Measurements from ENCODE around the gene ADTRP.
"Not testable (repeated sequence)": the region's sequence is repeated elsewhere in the genome, so short reads cannot be mapped to it uniquely, and the experiment has no call there.

ADTRP gene

GRCh38 chr6:11682561-11682975, 96.0 kb downstream of the ADTRP start:
- no peak for DNase-seq (ENCODE audit: low read depth)
- H3K4me3 ChIP-seq (ENCODE audit: low read depth, low read length), result no peak overlapping the region

GRCh38 chr6:11681770-11682169, 96.8 kb downstream of the ADTRP start:
- TF ChIP-seq CTCF (IDR thresholded peaks at IDR 0.05; ENCODE audit: control insufficient read depth, extremely low read depth, insufficient read depth), result 0 out of 2 replicates have a peak, but pooled peaks have one; percentile 8
- H3K4me3 ChIP-seq (ENCODE audit: low read depth, low read length), result no peak overlapping the region
- no peak for DNase-seq (ENCODE audit: low read depth)

More at GRCh38 chr6:11682561-11682975, 96.0 kb downstream of the ADTRP start:
- TF ChIP-seq CTCF (IDR thresholded peaks at IDR 0.05; ENCODE audit: control insufficient read depth, extremely low read depth, insufficient read depth), result no peak

- TF ChIP-seq CTCF (IDR thresholded peaks at IDR 0.05; ENCODE audit: control insufficient read depth, extremely low read depth, insufficient read depth), result no peak
- no peak for DNase-seq (ENCODE audit: low read depth)
- no peak overlapping the region for H3K4me3 ChIP-seq (ENCODE audit: low read depth, low read length)
These were observed 97.2 kb downstream of the ADTRP start for GRCh38 chr6:11681357-11681756.

- not testable (repeated sequence) for DNase-seq (ENCODE audit: low read depth); H3K4me3 ChIP-seq (ENCODE audit: low read depth, low read length)
These were observed 98.1 kb downstream of the ADTRP start for GRCh38 chr6:11680479-11680878.

- no peak for TF ChIP-seq CTCF (IDR thresholded peaks at IDR 0.05; ENCODE audit: control insufficient read depth, extremely low read depth, insufficient read depth)
- H3K4me3 ChIP-seq (ENCODE audit: low read depth, low read length), result no peak overlapping the region
- no peak for DNase-seq (ENCODE audit: low read depth)
These were observed 99.5 kb downstream of the ADTRP start for GRCh38 chr6:11679099-11679498.

- peak; percentile 21; the same call in 1 of the 2 replicates for TF ChIP-seq CTCF (IDR thresholded peaks at IDR 0.05; ENCODE audit: control insufficient read depth, extremely low read depth, insufficient read depth)
- no peak for DNase-seq (ENCODE audit: low read depth)
- no peak overlapping the region for H3K4me3 ChIP-seq (ENCODE audit: low read depth, low read length)
These were observed 103.0 kb downstream of the ADTRP start for GRCh38 chr6:11675601-11676000.

GRCh38 chr6:11672669-11673068, 105.9 kb downstream of the ADTRP start:
- no peak for DNase-seq (ENCODE audit: low read depth)
- no peak overlapping the region for H3K4me3 ChIP-seq (ENCODE audit: low read depth, low read length)
- TF ChIP-seq CTCF (IDR thresholded peaks at IDR 0.05; ENCODE audit: control insufficient read depth, extremely low read depth, insufficient read depth), result no peak
